Smooth muscle cell (in vitro differentiated cells): ENCODE measurements around the gene HAND2. TPM values are rescaled to one million over a fixed set of nuclear protein-coding genes. Genes with fewer than 3 reads are reported as not detected.

Source experiments
- DNase-seq: peaks from one replicate; lab custom pipeline; 2025; ENCODE audit not compliant: unreplicated experiment; lab: John Stamatoyannopoulos, UW
- H2AFZ ChIP-seq: fragments of 200-600 bp; sonication (generic); 2 replicates; pipeline ENCODE4 v1.6.0; 2016; ENCODE audit warnings: antibody characterized with exemption, low read depth, mild to moderate bottlenecking
- H3F3A ChIP-seq: fragments of 200-600 bp; sonication (generic); 2 replicates; pipeline ENCODE4 v1.6.0; 2017; ENCODE audit warnings: antibody characterized with exemption, low read depth
- H3K27ac ChIP-seq: fragments of 200-600 bp; sonication (generic); 2 replicates; pipeline ENCODE4 v1.5.1; 2016; ENCODE audit warnings: low read depth, mild to moderate bottlenecking
- H3K27me3 ChIP-seq: fragments of 200-600 bp; sonication (generic); 2 replicates; pipeline ENCODE4 v1.6.1; 2016; ENCODE audit warnings: low read depth, mild to moderate bottlenecking
- H3K36me3 ChIP-seq: fragments of 200-600 bp; sonication (generic); 2 replicates; pipeline ENCODE4 v1.5.1; 2016; ENCODE audit warnings: low read depth
- H3K4me1 ChIP-seq: fragments of 200-600 bp; sonication (generic); 2 replicates; pipeline ENCODE4 v1.5.1; 2016; ENCODE audit warnings: low read depth
- H3K4me2 ChIP-seq: fragments of 200-600 bp; sonication (generic); 2 replicates; pipeline ENCODE4 v1.6.0; 2016; ENCODE audit warnings: mild to moderate bottlenecking
- H3K4me3 ChIP-seq: fragments of 200-600 bp; sonication (generic); 2 replicates; pipeline ENCODE4 v1.5.1; 2016; ENCODE audit warnings: mild to moderate bottlenecking
- H3K79me2 ChIP-seq: fragments of 200-600 bp; sonication (generic); 2 replicates; pipeline ENCODE4 v1.6.0; 2016; ENCODE audit warnings: low read depth, mild to moderate bottlenecking
- H3K9ac ChIP-seq: fragments of 200-600 bp; sonication (generic); 2 replicates; pipeline ENCODE4 v1.6.0; 2016; ENCODE audit warnings: low read depth
- H3K9me3 ChIP-seq: fragments of 200-600 bp; sonication (generic); replicated peaks from 2 replicates; pipeline ENCODE4 v1.5.1; 2016; ENCODE audit warnings: low read depth
- H4K20me1 ChIP-seq: fragments of 200-600 bp; sonication (generic); 2 replicates; pipeline ENCODE4 v1.6.0; 2016; ENCODE audit warnings: low read depth
- WGBS: methylation state at CpG from one replicate; pipeline ENCODE4 v1.1.7; 2016; ENCODE audit warnings: low lambda C conversion rate; 5-methylcytosine and 5-hydroxymethylcytosine counted together
- polyA plus RNA-seq: library from polyadenylated mRNA; unstranded; fragments of >200 nt; fragmentation: Nextera tagmentation; extraction: Ambion mirVana; gene quantifications from 2 replicates; pipeline ENCODE4 v1.2.1, GENCODE V29; 2016
- total RNA-seq: library from RNA; depleted of rRNA; stranded (reverse); fragments of >200 nt; gene quantifications from 2 replicates; pipeline ENCODE4 v1.2.3, GENCODE V29; 2014
- TF ChIP-seq, protein P1 (sequence below): fragments of 200-600 bp; sonication (generic); IDR thresholded peaks from 2 replicates; pipeline ENCODE4 v1.5.1; 2017; ENCODE audit warnings: borderline replicate concordance, mild to moderate bottlenecking, antibody characterized with exemption; ENCODE audit not compliant: insufficient read depth, poor library complexity, severe bottlenecking

The HAND2 gene
- total and polyA plus RNA-seq, 2 experiments from 2014 or later: 265 to 324 TPM

DNA sequence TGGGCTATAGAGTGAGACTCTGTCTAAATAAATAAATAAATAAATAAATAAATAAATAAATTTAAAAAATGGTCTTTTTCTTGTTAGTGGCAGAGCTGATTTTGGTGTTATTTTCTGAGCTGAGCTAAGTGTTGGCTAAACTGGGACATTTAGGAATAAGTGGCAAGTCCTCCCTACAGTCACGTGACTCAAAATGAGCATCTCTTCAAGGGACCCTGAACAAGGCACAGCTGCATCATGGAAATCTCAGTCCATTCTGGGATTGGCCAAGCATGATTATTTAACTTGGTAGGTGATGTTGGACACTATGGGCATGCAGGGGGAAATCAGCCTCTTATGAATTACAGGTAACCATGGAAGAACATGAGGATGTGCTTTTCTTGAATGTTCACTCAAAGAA lies 42.0 kb downstream of the HAND2 start:
- 97% methylated on average over 1 of the region's 1 CpG for WGBS
- no peaks in the 10 kb centered on the region for H4K20me1 ChIP-seq
- H2AFZ ChIP-seq: no peak overlapping the region
- H3K9me3 ChIP-seq: no peaks in the 10 kb centered on the region
- no peak overlapping the region for H3K27ac ChIP-seq
- H3K27me3 ChIP-seq: no peaks in the 10 kb centered on the region
- H3K79me2 ChIP-seq: no peaks in the 10 kb centered on the region
- peaks cover 26% of the 10 kb centered on the region for H3F3A ChIP-seq
- peaks cover 10% of the 10 kb centered on the region for H3K4me1 ChIP-seq
- H3K9ac ChIP-seq: no peak overlapping the region
- H3K4me2 ChIP-seq: no peak overlapping the region
- TF ChIP-seq, protein P1, sequence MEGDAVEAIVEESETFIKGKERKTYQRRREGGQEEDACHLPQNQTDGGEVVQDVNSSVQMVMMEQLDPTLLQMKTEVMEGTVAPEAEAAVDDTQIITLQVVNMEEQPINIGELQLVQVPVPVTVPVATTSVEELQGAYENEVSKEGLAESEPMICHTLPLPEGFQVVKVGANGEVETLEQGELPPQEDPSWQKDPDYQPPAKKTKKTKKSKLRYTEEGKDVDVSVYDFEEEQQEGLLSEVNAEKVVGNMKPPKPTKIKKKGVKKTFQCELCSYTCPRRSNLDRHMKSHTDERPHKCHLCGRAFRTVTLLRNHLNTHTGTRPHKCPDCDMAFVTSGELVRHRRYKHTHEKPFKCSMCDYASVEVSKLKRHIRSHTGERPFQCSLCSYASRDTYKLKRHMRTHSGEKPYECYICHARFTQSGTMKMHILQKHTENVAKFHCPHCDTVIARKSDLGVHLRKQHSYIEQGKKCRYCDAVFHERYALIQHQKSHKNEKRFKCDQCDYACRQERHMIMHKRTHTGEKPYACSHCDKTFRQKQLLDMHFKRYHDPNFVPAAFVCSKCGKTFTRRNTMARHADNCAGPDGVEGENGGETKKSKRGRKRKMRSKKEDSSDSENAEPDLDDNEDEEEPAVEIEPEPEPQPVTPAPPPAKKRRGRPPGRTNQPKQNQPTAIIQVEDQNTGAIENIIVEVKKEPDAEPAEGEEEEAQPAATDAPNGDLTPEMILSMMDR: no peak
- H3K4me3 ChIP-seq: no peak overlapping the region
- DNase-seq: no peak
- H3K36me3 ChIP-seq: no peaks in the 10 kb centered on the region

DNA sequence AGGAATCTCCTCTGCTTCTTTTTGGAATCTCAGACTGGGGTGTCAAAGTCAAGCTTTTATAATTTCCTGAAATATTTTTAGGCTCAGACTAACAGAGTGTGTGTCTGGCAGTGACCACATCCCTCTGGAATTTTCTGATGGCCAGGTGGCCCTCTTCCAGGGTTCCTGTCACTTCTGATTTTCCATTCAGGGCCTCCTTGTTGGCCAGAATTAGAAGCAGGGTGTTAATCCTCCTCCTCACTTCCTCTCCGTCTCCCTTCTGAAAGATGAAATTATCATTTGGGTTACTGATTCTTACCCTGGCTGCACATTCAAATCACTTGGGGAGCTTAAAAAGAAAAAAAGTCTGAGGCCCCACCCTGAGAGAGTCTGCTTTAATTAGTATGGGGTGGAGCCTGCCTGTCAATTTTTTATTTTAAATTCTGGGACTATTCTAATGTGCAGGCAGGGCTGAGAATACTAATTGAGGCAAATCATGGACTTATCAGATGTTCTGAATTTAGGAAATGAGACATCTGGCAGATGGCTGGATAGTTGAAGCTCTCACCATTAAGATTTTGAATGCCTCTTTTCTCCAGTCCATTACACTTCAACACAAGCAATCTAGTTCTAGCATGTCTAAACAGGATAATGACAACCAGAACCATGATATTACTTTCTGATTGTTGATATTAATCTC lies 43.2 kb downstream of the HAND2 start:
- Histone ChIP-seq H3K27ac (no peak overlapping the region), H3K4me1 (peaks cover 10% of the 10 kb centered on the region), H2AFZ (no peak overlapping the region), H3K79me2 (no peaks in the 10 kb centered on the region), H4K20me1 (no peaks in the 10 kb centered on the region), H3K9ac (no peak overlapping the region), H3K4me2 (no peak overlapping the region), H3F3A (peaks cover 26% of the 10 kb centered on the region), H3K27me3 (no peaks in the 10 kb centered on the region), H3K9me3 (no peaks in the 10 kb centered on the region), H3K36me3 (no peaks in the 10 kb centered on the region), H3K4me3 (no peak overlapping the region)
- 64% methylated on average over 1 of the region's 1 CpG for WGBS
- TF ChIP-seq, protein P1: no peak
- no peak for DNase-seq

DNA sequence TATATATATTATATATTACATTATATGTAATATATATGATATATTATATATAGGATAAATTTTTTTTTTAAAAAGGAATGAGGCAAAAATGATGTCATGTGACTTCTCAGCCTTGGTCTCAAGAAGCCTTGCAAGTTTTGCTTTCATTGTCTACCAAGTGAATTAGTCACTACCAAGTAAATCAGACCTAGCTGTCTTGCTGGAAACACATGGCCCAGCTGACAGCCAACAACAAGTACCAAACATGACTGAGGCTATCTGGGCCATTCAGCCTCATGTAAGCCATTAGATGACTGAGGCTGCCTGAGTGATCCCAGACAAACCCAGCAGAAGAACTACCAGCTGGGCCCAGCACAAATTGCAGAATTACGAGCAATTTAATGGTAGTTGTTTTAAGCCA lies 44.9 kb downstream of the HAND2 start:
- H2AFZ ChIP-seq: no peak overlapping the region
- H3F3A ChIP-seq: peaks cover 14% of the 10 kb centered on the region
- H3K9me3 ChIP-seq: no peaks in the 10 kb centered on the region
- no peaks in the 10 kb centered on the region for H3K27me3 ChIP-seq
- peaks cover 10% of the 10 kb centered on the region for H3K4me1 ChIP-seq
- H3K79me2 ChIP-seq: no peaks in the 10 kb centered on the region
- no peaks in the 10 kb centered on the region for H3K36me3 ChIP-seq
- H3K4me3 ChIP-seq: no peak overlapping the region
- H3K27ac ChIP-seq: no peak overlapping the region
- no peaks in the 10 kb centered on the region for H4K20me1 ChIP-seq
- no peak for DNase-seq
- H3K9ac ChIP-seq: no peak overlapping the region
- H3K4me2 ChIP-seq: no peak overlapping the region
- TF ChIP-seq, protein P1: no peak
- 63% methylated on average over 1 of the region's 1 CpG for WGBS
